ENCODE data around the gene FUCA1.

DNA sequence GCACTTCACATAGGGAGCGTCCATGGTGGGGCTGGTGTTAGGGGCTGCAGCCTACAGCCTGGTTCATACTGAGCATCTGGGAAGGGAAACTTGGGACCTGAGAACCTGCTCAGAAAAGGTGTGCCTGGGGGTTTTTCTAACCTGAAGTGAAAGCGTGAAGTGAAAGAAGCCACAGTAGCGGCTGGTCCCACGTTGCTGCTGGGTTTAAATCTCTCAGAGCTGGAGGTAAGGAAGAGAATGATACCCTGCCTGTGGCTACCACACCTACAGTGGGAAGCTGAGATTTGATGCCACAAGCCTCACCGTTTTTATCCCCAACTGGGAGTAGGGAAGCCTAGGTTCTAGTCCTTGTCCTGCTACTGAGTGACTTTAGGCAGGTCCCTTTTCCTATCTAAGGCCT is 21.0 kb upstream of the FUCA1 start:
- TF ChIP-seq, protein P1, sequence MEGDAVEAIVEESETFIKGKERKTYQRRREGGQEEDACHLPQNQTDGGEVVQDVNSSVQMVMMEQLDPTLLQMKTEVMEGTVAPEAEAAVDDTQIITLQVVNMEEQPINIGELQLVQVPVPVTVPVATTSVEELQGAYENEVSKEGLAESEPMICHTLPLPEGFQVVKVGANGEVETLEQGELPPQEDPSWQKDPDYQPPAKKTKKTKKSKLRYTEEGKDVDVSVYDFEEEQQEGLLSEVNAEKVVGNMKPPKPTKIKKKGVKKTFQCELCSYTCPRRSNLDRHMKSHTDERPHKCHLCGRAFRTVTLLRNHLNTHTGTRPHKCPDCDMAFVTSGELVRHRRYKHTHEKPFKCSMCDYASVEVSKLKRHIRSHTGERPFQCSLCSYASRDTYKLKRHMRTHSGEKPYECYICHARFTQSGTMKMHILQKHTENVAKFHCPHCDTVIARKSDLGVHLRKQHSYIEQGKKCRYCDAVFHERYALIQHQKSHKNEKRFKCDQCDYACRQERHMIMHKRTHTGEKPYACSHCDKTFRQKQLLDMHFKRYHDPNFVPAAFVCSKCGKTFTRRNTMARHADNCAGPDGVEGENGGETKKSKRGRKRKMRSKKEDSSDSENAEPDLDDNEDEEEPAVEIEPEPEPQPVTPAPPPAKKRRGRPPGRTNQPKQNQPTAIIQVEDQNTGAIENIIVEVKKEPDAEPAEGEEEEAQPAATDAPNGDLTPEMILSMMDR (IDR thresholded peaks at IDR 0.05), result no peak
- TF ChIP-seq POLR2A (IDR thresholded peaks at IDR 0.05), result no peak
